K562 (cell line): ENCODE measurements around the gene SLC31A1. TPM values are rescaled to one million over a fixed set of nuclear protein-coding genes. Genes with fewer than 3 reads are reported as not detected.
A peak's percentile ranks its signal among the peaks of the same experiment; 100 is the strongest.

Experiments used
- ATF4 ChIP-seq: fragments of 450-650 bp; formaldehyde crosslinking; IDR thresholded peaks from 2 replicates; pipeline ENCODE4 v1.4.0; 2022; ENCODE audit warnings: mild to moderate bottlenecking, moderate library complexity
- BRF2 ChIP-seq: IDR thresholded peaks from 3 replicates; pipeline ENCODE4 v1.6.1; 2011; ENCODE audit warnings: borderline replicate concordance, mild to moderate bottlenecking; ENCODE audit not compliant: insufficient read length, insufficient read depth
- C11orf30 ChIP-seq: fragments of 450-650 bp; IDR thresholded peaks from 2 replicates; pipeline ENCODE4 v1.6.1; 2016; ENCODE audit warnings: low read depth, mild to moderate bottlenecking
- CGGBP1 ChIP-seq: fragments of 250-450 bp; sonication (Bioruptor Pico); IDR thresholded peaks from 2 replicates; pipeline ENCODE4 v1.9.0; 2021; ENCODE audit warnings: mild to moderate bottlenecking
- CREB5 ChIP-seq: fragments of 250-450 bp; sonication (Bioruptor Pico); IDR thresholded peaks from 2 replicates; pipeline ENCODE4 v1.5.0; 2020; ENCODE audit warnings: mild to moderate bottlenecking
- DPF2 ChIP-seq: fragments of 450-650 bp; IDR thresholded peaks from 2 replicates; pipeline ENCODE4 v1.6.1; 2016
- ETV6 ChIP-seq, 3 experiments: fragments of 150-350 bp in 1 of 3; sonication (generic) in 1 of 3; formaldehyde crosslinking in 1 of 3; IDR thresholded peaks; 2 replicates each; pipeline versions ENCODE4 v1.6.1 to v1.8.0; 2014 to 2022; ENCODE audit warnings: borderline replicate concordance in 2 of 3, low read depth in 2 of 3, antibody characterized with exemption in 1 of 3, low read length in 1 of 3, mild to moderate bottlenecking in 1 of 3, missing genetic modification reagents in 1 of 3
- FOXJ2 ChIP-seq: fragments of 200-800 bp; sonication (Bioruptor generic); IDR thresholded peaks from 2 replicates; pipeline ENCODE4 v1.6.1; 2016; ENCODE audit warnings: missing genetic modification characterization, missing compliant biosample characterization
- IRF9 ChIP-seq: fragments of 450-650 bp; IDR thresholded peaks from 2 replicates; pipeline ENCODE4 v1.6.1; 2016; ENCODE audit warnings: missing biosample characterization, missing genetic modification characterization
- KDM1A ChIP-seq, 2 experiments: fragments of 450-650 bp; IDR thresholded peaks; 2 replicates each; pipeline ENCODE4 v1.6.1; 2016; ENCODE audit warnings: mild to moderate bottlenecking in 2 of 2
- MAFK ChIP-seq: IDR thresholded peaks from 2 replicates; pipeline ENCODE4 v1.6.1; 2011; ENCODE audit warnings: low read length, improper control_type of control experiment
- MTA2 ChIP-seq: fragments of 450-650 bp; IDR thresholded peaks from 2 replicates; pipeline ENCODE4 v1.6.1; 2016; ENCODE audit warnings: low read depth
- RBBP5 ChIP-seq: fragments of 200-600 bp; sonication (generic); IDR thresholded peaks from 2 replicates; pipeline ENCODE4 v1.6.1; 2012; ENCODE audit warnings: borderline replicate concordance, mild to moderate bottlenecking, low read length, control low read depth, inconsistent platforms; ENCODE audit not compliant: insufficient read depth, poor library complexity, severe bottlenecking
- THRA ChIP-seq: fragments of 450-650 bp; IDR thresholded peaks from 2 replicates; pipeline ENCODE4 v1.6.1; 2017; ENCODE audit warnings: mild to moderate bottlenecking, moderate library complexity
- XRCC3 ChIP-seq: fragments of 450-650 bp; IDR thresholded peaks from 2 replicates; pipeline ENCODE4 v1.6.1; 2017; ENCODE audit warnings: mild to moderate bottlenecking, moderate library complexity
- ZNF146 ChIP-seq: IDR thresholded peaks from one replicate; pipeline ENCODE4 v1.6.1; 2018; ENCODE audit warnings: missing compliant biosample characterization; ENCODE audit not compliant: unreplicated experiment
- ZNF232 ChIP-seq: sonication (generic); formaldehyde crosslinking; IDR thresholded peaks from 2 replicates; pipeline ENCODE4 v1.8.0; 2022; ENCODE audit warnings: mild to moderate bottlenecking, missing genetic modification reagents
- ZNF263 ChIP-seq: sonication (generic); formaldehyde crosslinking; IDR thresholded peaks from 2 replicates; pipeline ENCODE4 v1.8.0; 2022; ENCODE audit warnings: mild to moderate bottlenecking, missing genetic modification reagents, borderline replicate concordance
- ZNF282 ChIP-seq: sonication (generic); formaldehyde crosslinking; IDR thresholded peaks from 2 replicates; pipeline ENCODE4 v1.8.1; 2023; ENCODE audit warnings: missing genetic modification reagents
- ZNF316 ChIP-seq: fragments of 450-650 bp; IDR thresholded peaks from 2 replicates; pipeline ENCODE4 v1.6.1; 2016
- ZNF384 ChIP-seq: IDR thresholded peaks from 2 replicates; pipeline ENCODE4 v1.6.1; 2012; ENCODE audit warnings: low read depth, low read length, improper control_type of control experiment
- ZNF696 ChIP-seq: fragments of 250-450 bp; sonication (Bioruptor Pico); conservative IDR thresholded peaks from 2 replicates; pipeline ENCODE4 v1.4.0; 2020; ENCODE audit warnings: mild to moderate bottlenecking, moderate library complexity
- ZNF707 ChIP-seq: fragments of 250-450 bp; sonication (Bioruptor Pico); conservative IDR thresholded peaks from 2 replicates; pipeline ENCODE4 v1.8.0; 2022; ENCODE audit warnings: inconsistent platforms, mild to moderate bottlenecking, moderate library complexity
- polyA plus RNA-seq, 8 experiments: library from polyadenylated mRNA; depleted of rRNA in 4 of 8; stranded (reverse) in 5 of 8; unstranded in 3 of 8; fragments of >200 nt; fragmentation: Nextera tagmentation in 2 of 8; fragmentation: Illumina TruSeq in 1 of 8; extraction: Ambion mirVana in 2 of 8; extraction: Trizol in 1 of 8; gene quantifications; 2 replicates each; pipeline versions ENCODE4 v1.2.1 to v1.2.3, GENCODE V29; 2011 to 2014; ENCODE audit warnings: inconsistent platforms in 1 of 8, missing spikeins in 1 of 8
- total RNA-seq, 7 experiments: library from RNA; depleted of rRNA in 6 of 7; stranded (reverse); fragments of >200 nt in 6 of 7; fragmentation: Illumina TruSeq in 2 of 7; extraction: Trizol in 2 of 7; gene quantifications; 2 replicates each; pipeline versions ENCODE4 v1.2.1 to v1.2.3, GENCODE V29; 2011 to 2021; ENCODE audit warnings: low replicate concordance in 1 of 7

SLC31A1 gene
- total and polyA plus RNA-seq, 9 of the 15 experiments (the other 6 are each of a cell fraction or from before 2014, with no cell fraction given): 15.4 to 40.7 (median 25.9) TPM

- no peak for TF ChIP-seq ZNF696
- TF ChIP-seq CGGBP1 (CRISPR knock-in tag): no peak
- TF ChIP-seq MAFK: peak; percentile 18; the same call in 1 of the 2 replicates
- no peak for TF ChIP-seq RBBP5
- no peak for TF ChIP-seq ZNF282 (CRISPR knock-in tag)
- TF ChIP-seq FOXJ2: peak; percentile 85
- TF ChIP-seq ZNF316: peak; percentile 28; the same call in 1 of the 2 replicates
- TF ChIP-seq BRF2: no peak
- TF ChIP-seq MTA2: no peak
- TF ChIP-seq DPF2: peak; percentile 45; the same call in 1 of the 2 replicates
- TF ChIP-seq ETV6 (IDR thresholded peaks at IDR 0.05; ENCODE audit: borderline replicate concordance in 1 of 2, low read depth in 2 of 2, low read length in 1 of 2): no peak
- no peak for TF ChIP-seq ETV6 (CRISPR knock-in tag; IDR thresholded peaks at IDR 0.05; ENCODE audit: borderline replicate concordance)
- TF ChIP-seq KDM1A (IDR thresholded peaks at IDR 0.05): no peak
- TF ChIP-seq ZNF146 (CRISPR knock-in tag): no peak
- TF ChIP-seq CREB5 (CRISPR knock-in tag): no peak
- no peak for TF ChIP-seq XRCC3
- no peak for TF ChIP-seq ZNF263 (CRISPR knock-in tag)
- TF ChIP-seq THRA: no peak
- no peak for TF ChIP-seq ATF4 (CRISPR knock-in tag)
- 0 out of 2 replicates have a peak, but pooled peaks have one; percentile 46 for TF ChIP-seq C11orf30
- TF ChIP-seq ZNF232 (CRISPR knock-in tag): no peak
- TF ChIP-seq IRF9 (tag): no peak
- TF ChIP-seq ZNF384: peak; percentile 73; the same call in 1 of the 2 replicates
- no peak for TF ChIP-seq ZNF707 (CRISPR knock-in tag)
Measured at GRCh38 chr9:113290052-113290607, 68.8 kb downstream of the SLC31A1 start (continued).
